ENCODE results near the gene CASP7. TPM values are rescaled to one million over a fixed set of nuclear protein-coding genes. Genes with fewer than 3 reads are reported as not detected.
"Not testable (repeated sequence)": the region's sequence is repeated elsewhere in the genome, so short reads cannot be mapped to it uniquely, and the experiment has no call there.

CASP7 gene
- total RNA-seq, 1 donor from 2014 or later = 10.0 TPM

DNA sequence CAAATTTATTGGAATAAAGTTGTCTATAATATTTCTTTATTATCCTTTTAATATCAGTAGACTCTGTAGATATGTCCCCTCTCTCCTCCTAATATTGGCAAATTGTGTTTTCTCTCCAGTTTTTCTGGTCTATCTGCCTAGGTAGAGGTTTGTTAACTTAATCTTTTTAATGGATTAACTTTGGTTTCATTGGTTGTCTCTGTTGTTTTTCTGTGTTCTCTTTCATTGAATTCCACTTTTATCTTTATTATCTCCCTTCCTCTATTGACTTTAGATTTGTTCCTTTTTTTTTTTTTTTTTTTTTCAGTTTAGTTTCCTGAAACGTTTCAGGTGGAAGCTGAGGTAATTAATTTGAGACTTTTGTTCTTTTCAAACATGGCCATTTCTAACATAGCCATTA lies 82.4 kb downstream of the CASP7 start:
- H3K4me3 ChIP-seq (ENCODE audit: low read depth, low read length) = no peak overlapping the region
- DNase-seq (ENCODE audit: low read depth) (no peak), FAIRE-seq (no peak)
- TF ChIP-seq, protein P1, sequence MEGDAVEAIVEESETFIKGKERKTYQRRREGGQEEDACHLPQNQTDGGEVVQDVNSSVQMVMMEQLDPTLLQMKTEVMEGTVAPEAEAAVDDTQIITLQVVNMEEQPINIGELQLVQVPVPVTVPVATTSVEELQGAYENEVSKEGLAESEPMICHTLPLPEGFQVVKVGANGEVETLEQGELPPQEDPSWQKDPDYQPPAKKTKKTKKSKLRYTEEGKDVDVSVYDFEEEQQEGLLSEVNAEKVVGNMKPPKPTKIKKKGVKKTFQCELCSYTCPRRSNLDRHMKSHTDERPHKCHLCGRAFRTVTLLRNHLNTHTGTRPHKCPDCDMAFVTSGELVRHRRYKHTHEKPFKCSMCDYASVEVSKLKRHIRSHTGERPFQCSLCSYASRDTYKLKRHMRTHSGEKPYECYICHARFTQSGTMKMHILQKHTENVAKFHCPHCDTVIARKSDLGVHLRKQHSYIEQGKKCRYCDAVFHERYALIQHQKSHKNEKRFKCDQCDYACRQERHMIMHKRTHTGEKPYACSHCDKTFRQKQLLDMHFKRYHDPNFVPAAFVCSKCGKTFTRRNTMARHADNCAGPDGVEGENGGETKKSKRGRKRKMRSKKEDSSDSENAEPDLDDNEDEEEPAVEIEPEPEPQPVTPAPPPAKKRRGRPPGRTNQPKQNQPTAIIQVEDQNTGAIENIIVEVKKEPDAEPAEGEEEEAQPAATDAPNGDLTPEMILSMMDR (IDR thresholded peaks at IDR 0.05; ENCODE audit: insufficient read depth, low read length, severe bottlenecking) = no peak
- no peaks in the 10 kb centered on the region for H3K27me3 ChIP-seq (ENCODE audit: control insufficient read depth, insufficient read depth, low read length)
- H3K36me3 ChIP-seq (ENCODE audit: control insufficient read depth, insufficient read depth, low read length) = no peaks in the 10 kb centered on the region

DNA sequence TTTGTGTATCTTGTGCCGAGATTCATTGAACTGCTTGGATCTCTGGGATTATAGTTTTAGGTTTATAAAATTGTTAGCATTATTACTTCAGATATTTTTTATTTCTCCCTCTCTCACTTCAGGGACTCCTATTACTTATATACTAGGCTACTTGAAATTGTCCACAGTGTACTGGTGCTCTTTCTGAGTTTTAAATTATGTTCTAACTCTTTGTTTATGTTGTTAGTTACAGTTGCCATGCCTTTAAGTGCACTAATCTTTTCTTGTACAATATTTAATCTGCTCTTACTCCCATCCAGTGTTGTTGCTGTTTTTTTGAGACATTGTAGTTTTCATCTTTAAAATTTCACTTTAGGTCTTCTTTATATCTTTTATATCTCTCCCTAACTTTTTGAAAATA lies 84.9 kb downstream of the CASP7 start:
- FAIRE-seq = no peak
- Histone ChIP-seq H3K27me3 (ENCODE audit: control insufficient read depth, insufficient read depth, low read length) (no peaks in the 10 kb centered on the region), H3K36me3 (ENCODE audit: control insufficient read depth, insufficient read depth, low read length) (no peaks in the 10 kb centered on the region), H3K4me3 (ENCODE audit: low read depth, low read length) (no peak overlapping the region)
- DNase-seq (ENCODE audit: low read depth) = no peak
- TF ChIP-seq, protein P1 (IDR thresholded peaks at IDR 0.05; ENCODE audit: insufficient read depth, low read length, severe bottlenecking) = no peak

DNA sequence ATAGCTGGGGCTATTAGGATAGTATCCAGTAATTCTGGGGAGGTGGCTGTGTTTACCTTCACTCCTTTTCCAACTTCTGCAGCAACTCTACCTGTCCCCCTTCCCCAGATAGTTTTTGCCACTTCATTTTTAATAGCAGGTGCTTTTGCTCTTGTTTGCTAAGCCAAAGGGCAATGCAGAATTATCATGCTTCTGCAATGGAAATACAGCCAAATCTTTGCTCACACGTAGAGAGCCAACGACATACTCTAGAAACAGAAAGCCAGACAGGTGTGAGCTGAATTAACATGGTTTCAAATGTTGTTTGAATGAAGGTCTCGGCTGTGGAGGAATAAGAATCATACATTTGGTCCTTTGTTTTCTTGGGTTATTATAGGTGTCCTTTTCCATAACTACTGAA lies 86.2 kb downstream of the CASP7 start:
- peaks cover 3% of the 10 kb centered on the region for H3K27me3 ChIP-seq (ENCODE audit: control insufficient read depth, insufficient read depth, low read length)
- H3K36me3 ChIP-seq (ENCODE audit: control insufficient read depth, insufficient read depth, low read length) = no peaks in the 10 kb centered on the region
- FAIRE-seq (no peak), DNase-seq (ENCODE audit: low read depth) (no peak)
- TF ChIP-seq, protein P1 (IDR thresholded peaks at IDR 0.05; ENCODE audit: insufficient read depth, low read length, severe bottlenecking) = no peak
- no peak overlapping the region for H3K4me3 ChIP-seq (ENCODE audit: low read depth, low read length)

DNA sequence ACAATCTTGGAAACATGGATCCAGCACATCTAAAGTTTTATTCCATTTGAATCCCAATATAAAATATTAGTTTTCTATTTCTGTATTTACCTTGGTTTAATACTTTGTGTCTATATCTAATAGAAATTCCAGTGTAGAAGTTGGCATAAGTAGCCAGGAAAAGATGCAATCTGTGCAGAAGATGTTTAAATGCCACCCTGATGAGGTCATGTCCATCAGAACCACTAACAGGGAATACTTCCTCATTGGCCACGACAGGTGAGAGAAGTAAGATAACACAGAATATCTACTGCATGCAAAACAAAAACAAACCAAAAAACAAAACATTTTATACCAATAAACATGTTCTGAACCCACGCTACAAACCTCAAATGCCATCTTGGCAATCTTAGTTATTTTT lies 87.5 kb downstream of the CASP7 start:
- no peak for FAIRE-seq
- peaks cover 3% of the 10 kb centered on the region for H3K27me3 ChIP-seq (ENCODE audit: control insufficient read depth, insufficient read depth, low read length)
- H3K4me3 ChIP-seq (ENCODE audit: low read depth, low read length) = no peak overlapping the region
- TF ChIP-seq, protein P1 (IDR thresholded peaks at IDR 0.05; ENCODE audit: insufficient read depth, low read length, severe bottlenecking) = no peak
- DNase-seq (ENCODE audit: low read depth) = peak; percentile 12
- no peaks in the 10 kb centered on the region for H3K36me3 ChIP-seq (ENCODE audit: control insufficient read depth, insufficient read depth, low read length)

DNA sequence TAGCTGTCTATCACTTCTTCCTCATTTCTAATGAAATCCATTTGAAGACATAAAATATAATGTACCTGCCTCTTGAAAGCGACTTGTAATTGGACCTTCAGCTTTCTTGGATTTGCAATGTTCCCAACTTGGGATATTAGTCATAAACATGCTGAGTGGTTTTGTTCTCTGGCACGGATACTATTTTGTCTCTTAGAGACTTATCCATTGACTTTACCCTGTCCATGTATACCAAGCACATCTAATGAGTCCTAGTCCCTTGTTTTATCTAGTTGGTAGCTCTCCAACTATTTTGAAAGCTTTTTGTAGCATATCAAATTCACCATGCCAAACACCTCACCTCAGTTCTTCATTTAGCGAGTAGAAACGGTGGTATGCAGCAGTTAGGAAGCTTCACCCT lies 90.6 kb downstream of the CASP7 start:
- peaks cover 3% of the 10 kb centered on the region for H3K27me3 ChIP-seq (ENCODE audit: control insufficient read depth, insufficient read depth, low read length)

DNA sequence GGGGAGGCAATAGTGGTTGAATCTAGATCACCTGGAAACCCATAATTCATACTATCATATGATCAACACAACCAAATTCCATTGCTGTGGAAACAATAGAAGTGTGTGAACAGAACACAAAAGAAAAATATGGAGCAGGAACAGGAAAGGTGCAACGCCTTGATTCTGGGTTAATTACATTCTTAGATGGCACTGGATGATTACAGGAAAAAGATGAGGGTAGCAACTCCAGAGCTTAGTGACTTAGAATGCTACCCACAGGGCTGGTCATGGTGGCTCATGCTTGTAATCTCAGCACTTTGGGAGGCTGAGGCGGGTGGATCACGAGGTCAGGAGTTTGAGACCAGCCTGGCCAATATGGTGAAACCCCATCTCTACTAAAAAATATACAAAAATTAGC lies 91.4 kb downstream of the CASP7 start:
- H3K27me3 ChIP-seq (ENCODE audit: control insufficient read depth, insufficient read depth, low read length); H3K36me3 ChIP-seq (ENCODE audit: control insufficient read depth, insufficient read depth, low read length); H3K4me3 ChIP-seq (ENCODE audit: low read depth, low read length); FAIRE-seq; DNase-seq (ENCODE audit: low read depth): not testable (repeated sequence)

More for the DNA sequence above, 90.6 kb downstream of the CASP7 start:
- no peak overlapping the region for H3K4me3 ChIP-seq (ENCODE audit: low read depth, low read length)
- FAIRE-seq (no peak), DNase-seq (ENCODE audit: low read depth) (no peak)
- no peaks in the 10 kb centered on the region for H3K36me3 ChIP-seq (ENCODE audit: control insufficient read depth, insufficient read depth, low read length)
- TF ChIP-seq, protein P1 (IDR thresholded peaks at IDR 0.05; ENCODE audit: insufficient read depth, low read length, severe bottlenecking) = no peak
